WTC11 (cell line): ENCODE data around the gene SPATA24. TPM values are rescaled to one million over a fixed set of nuclear protein-coding genes. Genes with fewer than 3 reads are reported as not detected.

Source experiments
- ATAC-seq: fragments of 200-7000 bp; cut with Tn5 transposase; 2 replicates; pipeline ENCODE4 v1.10.0; 2021; ENCODE audit warnings: mild to moderate bottlenecking, moderate library complexity
- CTCF ChIA-PET: fragments of 300-600 bp; sonication (Branson Sonifier 250); formaldehyde crosslinking; loops from one replicate; lab custom pipeline; 2021; ENCODE audit warnings: antibody characterized with exemption; lab: Charles Lee
- POLR2A ChIA-PET: fragments of 350-600 bp; sonication (Branson Sonifier 250); formaldehyde crosslinking; loops from one replicate; lab custom pipeline; 2021; ENCODE audit warnings: antibody characterized with exemption; lab: Charles Lee
- DNase-seq: peaks from one replicate; pipeline ENCODE4 v3.0.0; 2021; ENCODE audit warnings: low spot score
- H3K27ac Mint-ChIP-seq: 2 replicates; pipeline ENCODE4 v1.8.0; 2021; ENCODE audit warnings: mixed read lengths
- H3K27me3 Mint-ChIP-seq: 2 replicates; pipeline ENCODE4 v1.8.0; 2021; ENCODE audit warnings: low read depth, mild to moderate bottlenecking, moderate library complexity, mixed read lengths
- H3K36me3 Mint-ChIP-seq: 2 replicates; pipeline ENCODE4 v1.8.0; 2021; ENCODE audit warnings: mixed read lengths
- H3K4me1 Mint-ChIP-seq: 2 replicates; pipeline ENCODE4 v1.8.0; 2022; ENCODE audit warnings: mixed read lengths
- H3K4me3 Mint-ChIP-seq: 2 replicates; pipeline ENCODE4 v1.8.0; 2021; ENCODE audit warnings: mild to moderate bottlenecking, moderate library complexity, mixed read lengths
- H3K9me3 Mint-ChIP-seq: 2 replicates; pipeline ENCODE4 v1.8.0; 2021; ENCODE audit warnings: mixed read lengths
- CBFB ChIP-seq: sonication (generic); formaldehyde crosslinking; IDR thresholded peaks from 2 replicates; pipeline ENCODE4 v1.8.1; 2022; ENCODE audit warnings: mild to moderate bottlenecking, low read depth, missing genetic modification reagents
- CREM ChIP-seq: sonication (generic); formaldehyde crosslinking; IDR thresholded peaks from 2 replicates; pipeline ENCODE4 v1.8.1; 2022; ENCODE audit warnings: mild to moderate bottlenecking, missing genetic modification reagents, moderate library complexity
- ESRRA ChIP-seq: sonication (generic); formaldehyde crosslinking; IDR thresholded peaks from 2 replicates; pipeline ENCODE4 v1.8.1; 2022; ENCODE audit warnings: mild to moderate bottlenecking, missing genetic modification reagents, borderline replicate concordance
- FOXJ3 ChIP-seq: sonication (generic); formaldehyde crosslinking; IDR thresholded peaks from 2 replicates; pipeline ENCODE4 v1.9.0; 2021; ENCODE audit warnings: missing genetic modification reagents, mild to moderate bottlenecking, borderline replicate concordance
- GABPB1 ChIP-seq: sonication (generic); formaldehyde crosslinking; IDR thresholded peaks from 2 replicates; pipeline ENCODE4 v1.8.1; 2023; ENCODE audit warnings: mild to moderate bottlenecking, missing genetic modification reagents
- IRF2 ChIP-seq: sonication (generic); formaldehyde crosslinking; IDR thresholded peaks from 2 replicates; pipeline ENCODE4 v1.8.0; 2022; ENCODE audit warnings: low read depth, missing genetic modification reagents, borderline replicate concordance
- JUN ChIP-seq: sonication (generic); formaldehyde crosslinking; IDR thresholded peaks from 2 replicates; pipeline ENCODE4 v1.8.0; 2023; ENCODE audit warnings: mild to moderate bottlenecking, missing genetic modification reagents
- KAT7 ChIP-seq: sonication (generic); formaldehyde crosslinking; IDR thresholded peaks from 2 replicates; pipeline ENCODE4 v1.8.1; 2023; ENCODE audit warnings: missing genetic modification reagents, mild to moderate bottlenecking, borderline replicate concordance
- MAX ChIP-seq: sonication (generic); formaldehyde crosslinking; IDR thresholded peaks from 2 replicates; pipeline ENCODE4 v1.8.0; 2022; ENCODE audit warnings: mild to moderate bottlenecking, missing genetic modification reagents
- NR2C2 ChIP-seq: sonication (generic); formaldehyde crosslinking; IDR thresholded peaks from 2 replicates; pipeline ENCODE4 v1.8.0; 2022; ENCODE audit warnings: mild to moderate bottlenecking, missing genetic modification reagents
- PREB ChIP-seq: sonication (generic); formaldehyde crosslinking; IDR thresholded peaks from 2 replicates; pipeline ENCODE4 v1.8.1; 2022; ENCODE audit warnings: mild to moderate bottlenecking, missing genetic modification reagents, moderate library complexity, borderline replicate concordance
- SMAD4 ChIP-seq: sonication (generic); formaldehyde crosslinking; IDR thresholded peaks from 2 replicates; pipeline ENCODE4 v1.8.0; 2022; ENCODE audit warnings: mild to moderate bottlenecking, missing genetic modification reagents
- SOX15 ChIP-seq: fragments of 250-450 bp; sonication (Bioruptor Pico); IDR thresholded peaks from 2 replicates; pipeline ENCODE4 v1.9.0; 2021; ENCODE audit warnings: mild to moderate bottlenecking
- TEAD4 ChIP-seq: sonication (generic); formaldehyde crosslinking; IDR thresholded peaks from 2 replicates; pipeline ENCODE4 v1.8.0; 2022; ENCODE audit warnings: mild to moderate bottlenecking, missing genetic modification reagents
- ZBTB21 ChIP-seq: sonication (generic); formaldehyde crosslinking; IDR thresholded peaks from 2 replicates; pipeline ENCODE4 v1.8.1; 2023; ENCODE audit warnings: mild to moderate bottlenecking, missing genetic modification reagents, borderline replicate concordance
- ZNF138 ChIP-seq: sonication (generic); formaldehyde crosslinking; conservative IDR thresholded peaks from 2 replicates; pipeline ENCODE4 v1.8.1; 2022; ENCODE audit warnings: mild to moderate bottlenecking, moderate library complexity, missing genetic modification reagents
- ZNF317 ChIP-seq: sonication (generic); formaldehyde crosslinking; IDR thresholded peaks from 2 replicates; pipeline ENCODE4 v1.8.1; 2023; ENCODE audit warnings: low read depth, mild to moderate bottlenecking, moderate library complexity, missing genetic modification reagents, borderline replicate concordance
- ZNF423 ChIP-seq: fragments of 250-450 bp; sonication (Bioruptor Pico); IDR thresholded peaks from 2 replicates; pipeline ENCODE4 v2.1.2; 2022; ENCODE audit warnings: mild to moderate bottlenecking, moderate library complexity
- ZNF671 ChIP-seq: fragments of 250-450 bp; sonication (Bioruptor Pico); IDR thresholded peaks from 2 replicates; pipeline ENCODE4 v1.8.0; 2021; ENCODE audit warnings: mild to moderate bottlenecking
- total RNA-seq: library from RNA; stranded (reverse); gene quantifications from 3 replicates; pipeline ENCODE4 v1.2.3, GENCODE V29; 2021
- TF ChIP-seq, protein P1 (sequence below): sonication (generic); formaldehyde crosslinking; IDR thresholded peaks from 2 replicates; pipeline ENCODE4 v1.8.0; 2023; ENCODE audit warnings: mild to moderate bottlenecking, missing genetic modification reagents
- TF ChIP-seq, protein P2 (sequence below): sonication (generic); formaldehyde crosslinking; IDR thresholded peaks from 2 replicates; pipeline ENCODE4 v1.8.1; 2023; ENCODE audit warnings: mild to moderate bottlenecking, missing genetic modification reagents

Gene SPATA24
- total RNA-seq, 1 experiment from 2014 or later: 13.2 TPM

GRCh38 chr5:139401546-139401945 is 2.3 kb downstream of the SPATA24 start (continued):
- TF ChIP-seq, protein P1, sequence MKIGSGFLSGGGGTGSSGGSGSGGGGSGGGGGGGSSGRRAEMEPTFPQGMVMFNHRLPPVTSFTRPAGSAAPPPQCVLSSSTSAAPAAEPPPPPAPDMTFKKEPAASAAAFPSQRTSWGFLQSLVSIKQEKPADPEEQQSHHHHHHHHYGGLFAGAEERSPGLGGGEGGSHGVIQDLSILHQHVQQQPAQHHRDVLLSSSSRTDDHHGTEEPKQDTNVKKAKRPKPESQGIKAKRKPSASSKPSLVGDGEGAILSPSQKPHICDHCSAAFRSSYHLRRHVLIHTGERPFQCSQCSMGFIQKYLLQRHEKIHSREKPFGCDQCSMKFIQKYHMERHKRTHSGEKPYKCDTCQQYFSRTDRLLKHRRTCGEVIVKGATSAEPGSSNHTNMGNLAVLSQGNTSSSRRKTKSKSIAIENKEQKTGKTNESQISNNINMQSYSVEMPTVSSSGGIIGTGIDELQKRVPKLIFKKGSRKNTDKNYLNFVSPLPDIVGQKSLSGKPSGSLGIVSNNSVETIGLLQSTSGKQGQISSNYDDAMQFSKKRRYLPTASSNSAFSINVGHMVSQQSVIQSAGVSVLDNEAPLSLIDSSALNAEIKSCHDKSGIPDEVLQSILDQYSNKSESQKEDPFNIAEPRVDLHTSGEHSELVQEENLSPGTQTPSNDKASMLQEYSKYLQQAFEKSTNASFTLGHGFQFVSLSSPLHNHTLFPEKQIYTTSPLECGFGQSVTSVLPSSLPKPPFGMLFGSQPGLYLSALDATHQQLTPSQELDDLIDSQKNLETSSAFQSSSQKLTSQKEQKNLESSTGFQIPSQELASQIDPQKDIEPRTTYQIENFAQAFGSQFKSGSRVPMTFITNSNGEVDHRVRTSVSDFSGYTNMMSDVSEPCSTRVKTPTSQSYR (CRISPR knock-in tag): no peak
- TF ChIP-seq CBFB (no peak), MAX (no peak), SMAD4 (CRISPR knock-in tag) (no peak), GABPB1 (CRISPR knock-in tag) (no peak), ESRRA (CRISPR knock-in tag) (no peak), ZNF138 (CRISPR knock-in tag) (no peak), ZNF423 (no peak)

DNA sequence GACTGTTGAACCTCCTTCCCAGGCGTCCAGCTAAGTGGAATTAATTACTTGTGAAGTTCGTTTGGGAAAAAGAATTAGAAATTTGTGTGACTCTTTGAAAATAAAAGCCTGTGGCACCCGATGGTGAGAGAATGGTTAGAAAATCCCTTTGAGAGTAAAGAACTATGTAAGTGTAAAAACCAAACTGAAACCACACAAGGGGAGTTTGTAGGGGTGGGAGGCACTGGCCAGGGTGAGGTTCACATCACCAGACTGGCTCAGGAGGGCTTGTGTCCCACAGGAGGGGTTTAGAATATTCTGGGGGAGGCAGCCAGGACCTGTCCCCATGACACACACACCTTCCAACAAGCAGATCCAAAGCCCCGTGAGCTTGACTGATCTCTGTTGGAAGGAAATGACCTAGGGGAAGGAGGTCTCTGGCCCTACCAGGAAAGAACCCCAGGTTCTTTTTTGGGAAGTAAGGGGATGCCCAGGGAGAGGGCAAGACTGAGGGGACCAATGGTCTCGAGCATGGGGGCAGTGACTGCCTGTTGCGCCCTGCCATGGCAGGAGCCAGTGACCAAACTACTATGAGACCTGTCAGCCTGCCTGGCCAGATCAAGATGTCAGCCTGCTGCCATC is 4.3 kb downstream of the SPATA24 start:
- Mint-ChIP-seq H3K36me3 (peaks cover 19% of the 10 kb centered on the region), H3K27ac (no peak overlapping the region), H3K27me3 (peaks cover 14% of the 10 kb centered on the region), H3K4me1 (peaks cover 33% of the 10 kb centered on the region), H3K9me3 (no peaks in the 10 kb centered on the region), H3K4me3 (no peak overlapping the region)
- ChIA-PET CTCF (no interaction called here), POLR2A (interaction anchor here (1.0 kb wide), 1 partner anchor 178 kb away, joined by 4 read pairs; no protein-coding TSS in a partner anchor)
- DNase-seq (no peak), ATAC-seq (no peak)
- TF ChIP-seq PREB (CRISPR knock-in tag) (no peak), TEAD4 (CRISPR knock-in tag) (no peak), ZNF671 (CRISPR knock-in tag) (no peak), ESRRA (CRISPR knock-in tag) (no peak), NR2C2 (no peak), ZNF317 (CRISPR knock-in tag) (no peak), CREM (no peak), SOX15 (no peak), ZBTB21 (CRISPR knock-in tag) (no peak), MAX (no peak), JUN (CRISPR knock-in tag) (no peak), KAT7 (CRISPR knock-in tag) (no peak), FOXJ3 (CRISPR knock-in tag) (no peak), IRF2 (CRISPR knock-in tag) (no peak)
- TF ChIP-seq, protein P2, sequence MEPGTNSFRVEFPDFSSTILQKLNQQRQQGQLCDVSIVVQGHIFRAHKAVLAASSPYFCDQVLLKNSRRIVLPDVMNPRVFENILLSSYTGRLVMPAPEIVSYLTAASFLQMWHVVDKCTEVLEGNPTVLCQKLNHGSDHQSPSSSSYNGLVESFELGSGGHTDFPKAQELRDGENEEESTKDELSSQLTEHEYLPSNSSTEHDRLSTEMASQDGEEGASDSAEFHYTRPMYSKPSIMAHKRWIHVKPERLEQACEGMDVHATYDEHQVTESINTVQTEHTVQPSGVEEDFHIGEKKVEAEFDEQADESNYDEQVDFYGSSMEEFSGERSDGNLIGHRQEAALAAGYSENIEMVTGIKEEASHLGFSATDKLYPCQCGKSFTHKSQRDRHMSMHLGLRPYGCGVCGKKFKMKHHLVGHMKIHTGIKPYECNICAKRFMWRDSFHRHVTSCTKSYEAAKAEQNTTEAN (CRISPR knock-in tag): no peak
- TF ChIP-seq, all 79 proteins: peak for 0
